Kidney capillary endothelial cell (primary cell): Measurements from ENCODE around the gene MYO3B.

ENCODE experiments used
- DNase-seq: peaks from one replicate; pipeline ENCODE4 v3.0.0-alpha.2; 2018; ENCODE audit warnings: low spot score

Gene MYO3B

DNA sequence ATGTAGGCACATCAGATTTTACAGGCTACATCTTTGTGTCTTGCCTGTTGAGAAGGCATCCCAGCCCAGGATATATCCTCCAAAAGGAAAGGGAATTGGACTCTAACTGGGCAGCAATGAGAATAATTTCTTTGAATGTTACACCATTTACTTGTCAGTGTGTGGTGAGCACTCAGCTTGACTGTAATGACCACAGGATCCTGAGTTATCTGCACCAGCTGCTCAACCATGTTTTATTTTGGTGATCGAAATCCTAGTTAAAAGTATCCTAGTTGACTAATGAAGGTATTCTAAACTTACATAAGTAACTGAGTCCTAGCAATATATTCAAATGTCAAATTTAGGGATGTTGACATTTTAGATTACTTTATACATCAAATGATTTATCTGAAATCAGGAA is 123.0 kb downstream of the MYO3B start:
- DNase-seq: no peak

DNA sequence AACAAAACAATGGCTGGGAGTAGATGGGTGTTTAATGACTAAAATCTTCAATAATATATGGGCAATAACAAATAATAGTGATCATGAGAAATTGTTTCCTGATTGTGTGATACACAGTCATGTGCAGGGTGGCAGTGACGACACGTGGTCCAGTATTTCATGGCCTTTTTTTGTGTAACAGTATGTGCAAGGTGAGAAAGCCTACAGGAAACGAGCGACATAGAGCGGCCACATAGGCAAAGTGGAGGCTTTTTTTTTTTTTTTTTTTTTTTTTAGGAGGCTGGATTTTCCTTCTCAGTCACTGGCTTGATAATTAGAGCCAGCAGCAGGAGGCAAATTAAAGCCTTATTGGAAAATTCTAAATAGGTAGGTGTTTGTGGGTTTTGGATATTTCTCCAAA is 123.7 kb downstream of the MYO3B start:
- DNase-seq: no peak

DNA sequence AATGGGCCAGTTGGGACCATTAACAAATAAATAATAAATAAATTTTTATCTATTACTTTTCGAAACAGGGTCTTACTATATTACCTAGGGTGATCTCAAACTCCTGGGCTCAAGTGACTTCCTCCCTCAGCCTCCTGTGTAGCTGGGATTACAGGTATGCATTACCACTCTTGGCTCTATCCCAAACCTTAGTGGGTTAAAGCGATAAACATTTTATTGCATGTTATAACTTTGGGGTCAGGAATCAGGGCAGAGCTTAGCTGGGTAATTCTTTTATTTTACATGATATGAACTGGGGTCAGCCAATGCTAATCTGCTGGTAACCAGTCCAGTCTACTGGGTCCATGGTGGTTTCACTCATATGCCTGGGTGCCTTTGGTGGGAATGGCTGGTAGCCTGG is 127.8 kb downstream of the MYO3B start:
- DNase-seq: no peak

DNA sequence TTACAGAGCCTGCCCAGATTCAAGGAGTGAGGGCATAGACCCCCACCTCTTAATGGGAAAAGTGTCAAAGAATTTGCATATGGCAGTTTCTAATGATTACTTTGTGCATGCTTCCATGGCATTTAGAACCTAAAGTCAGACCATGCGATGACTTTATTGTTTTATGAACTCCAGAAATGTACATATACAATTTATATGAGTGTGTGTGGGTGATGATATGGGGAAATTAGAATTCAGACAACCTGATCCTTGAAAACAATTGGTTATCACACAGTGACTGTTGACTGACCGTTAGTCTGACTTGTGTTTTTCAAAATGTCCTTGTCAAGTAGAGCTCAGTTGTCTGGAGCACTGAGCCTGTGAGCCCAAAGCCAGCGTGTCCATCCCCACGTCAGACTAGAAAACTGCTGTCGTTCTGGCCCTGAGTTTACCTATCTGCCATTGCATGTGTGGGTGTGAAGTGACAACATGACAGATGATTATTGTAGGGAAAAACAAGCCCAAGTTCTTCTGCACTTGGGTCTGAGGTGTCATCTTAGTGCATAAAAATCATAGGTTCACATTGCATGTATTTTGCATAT is 128.4 kb downstream of the MYO3B start:
- no peak for DNase-seq

DNA sequence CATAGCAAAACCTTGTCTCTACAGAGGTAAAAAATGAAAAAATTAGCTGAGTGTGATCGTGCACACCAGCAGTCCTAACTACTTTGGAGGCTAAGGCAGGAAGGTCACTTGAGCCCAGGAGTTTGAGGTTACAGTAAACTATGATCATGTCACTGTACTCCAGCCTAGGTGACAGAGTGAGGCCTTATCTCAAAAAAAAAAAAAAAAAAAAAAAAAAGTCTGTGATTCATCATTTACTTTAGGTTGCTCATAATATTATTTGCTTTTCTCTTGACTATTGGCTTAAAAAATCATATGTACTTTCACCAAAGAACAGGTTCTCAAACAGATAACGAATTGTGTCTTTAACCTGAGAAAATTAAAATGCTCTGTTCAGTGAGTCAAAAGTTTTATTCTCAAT is 129.1 kb downstream of the MYO3B start:
- DNase-seq: no peak

DNA sequence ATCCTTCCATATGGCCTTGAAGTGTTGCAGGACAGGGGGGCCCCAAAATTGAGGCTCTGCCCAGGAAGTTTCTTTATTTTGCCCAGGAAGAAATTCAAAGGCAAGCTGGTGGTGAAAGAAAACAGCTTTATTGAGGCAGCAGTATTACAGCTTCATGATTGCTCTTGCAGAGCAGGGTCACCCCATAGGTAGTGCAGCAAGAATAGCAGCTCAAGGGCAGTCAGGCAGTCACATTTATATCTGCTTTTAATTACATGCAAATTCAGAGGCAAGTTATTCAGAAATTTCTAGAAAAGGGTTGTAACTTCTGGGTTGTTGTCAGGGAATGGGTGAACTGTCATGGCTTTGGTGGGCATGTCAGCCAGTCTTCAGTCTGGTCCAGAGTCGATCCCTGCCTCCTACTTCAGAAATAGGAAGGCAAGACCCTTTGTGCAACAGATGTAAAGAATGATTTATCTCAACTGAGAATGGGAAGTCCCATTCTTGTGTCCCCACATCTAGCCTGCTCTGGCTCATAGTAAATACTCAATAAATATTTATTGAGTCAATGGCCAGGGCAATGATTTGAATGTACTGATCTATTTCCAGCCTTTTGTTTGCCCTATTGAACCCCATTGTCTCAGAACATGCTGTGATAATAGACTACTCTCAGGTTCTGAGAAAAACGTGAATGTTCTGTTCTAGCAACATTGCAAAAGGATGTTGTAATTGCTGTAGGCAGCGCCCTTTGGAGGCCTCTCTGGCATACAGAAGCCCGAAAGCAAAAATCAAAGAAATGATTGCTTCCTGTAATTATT is 129.8 kb downstream of the MYO3B start:
- DNase-seq: no peak

DNA sequence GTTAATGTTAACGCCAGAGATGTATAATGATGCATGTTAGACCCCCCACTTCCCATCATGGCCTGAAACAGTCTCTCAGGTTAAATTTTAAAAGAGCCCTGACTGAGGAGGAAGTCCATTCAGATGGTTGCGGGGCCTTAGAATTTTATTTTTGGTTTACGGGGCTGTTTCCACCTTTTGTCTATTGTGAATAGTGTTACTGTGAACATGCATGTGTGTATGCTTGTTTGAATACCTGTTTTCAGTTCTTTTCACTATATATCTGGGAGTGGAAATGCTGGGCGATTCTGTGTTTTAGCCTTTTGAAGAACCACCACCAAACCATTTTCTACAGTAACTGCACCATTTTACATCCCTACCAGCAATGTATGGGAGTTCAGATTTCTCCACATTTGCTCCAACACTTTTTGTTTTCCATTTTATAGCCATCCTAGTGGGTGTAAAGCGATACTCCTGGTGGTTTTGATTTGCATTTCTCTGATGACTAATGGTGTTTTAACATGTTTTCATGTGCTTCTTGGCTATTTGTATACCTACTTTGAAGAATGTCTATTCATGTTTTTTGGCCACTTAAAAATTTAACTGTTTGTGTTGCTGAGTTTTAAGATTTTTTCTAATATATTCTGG is 133.0 kb downstream of the MYO3B start:
- no peak for DNase-seq

DNA sequence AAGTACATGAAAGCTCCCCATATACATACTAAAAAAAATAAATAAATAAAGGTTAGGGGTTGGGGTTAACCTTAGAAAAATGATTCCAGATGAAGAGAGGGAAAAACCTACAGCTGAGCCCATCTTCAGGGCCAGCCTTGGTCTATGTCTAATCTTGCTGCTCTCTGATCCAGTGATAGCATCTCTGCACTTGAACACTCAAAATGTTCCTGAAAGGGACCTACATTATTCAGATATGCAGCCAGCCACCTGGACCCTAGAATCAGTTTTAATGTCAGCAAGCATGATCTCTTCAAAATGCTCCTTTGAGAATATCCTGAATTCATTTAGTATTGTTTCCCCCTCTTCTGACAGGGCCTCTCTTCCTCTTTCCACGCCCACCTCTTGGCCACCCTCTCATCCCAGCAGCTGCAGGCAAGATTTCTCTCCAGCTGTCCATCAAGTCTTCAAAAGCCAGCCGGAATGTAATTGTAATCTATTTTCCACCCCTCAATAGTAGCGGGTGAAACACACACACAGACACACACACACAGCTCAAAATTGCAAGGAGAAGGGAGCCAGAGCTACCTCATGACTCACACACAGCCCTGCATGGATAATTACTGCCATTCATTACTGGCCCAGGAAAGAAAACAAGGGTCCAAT is 135.5 kb downstream of the MYO3B start:
- no peak for DNase-seq

DNA sequence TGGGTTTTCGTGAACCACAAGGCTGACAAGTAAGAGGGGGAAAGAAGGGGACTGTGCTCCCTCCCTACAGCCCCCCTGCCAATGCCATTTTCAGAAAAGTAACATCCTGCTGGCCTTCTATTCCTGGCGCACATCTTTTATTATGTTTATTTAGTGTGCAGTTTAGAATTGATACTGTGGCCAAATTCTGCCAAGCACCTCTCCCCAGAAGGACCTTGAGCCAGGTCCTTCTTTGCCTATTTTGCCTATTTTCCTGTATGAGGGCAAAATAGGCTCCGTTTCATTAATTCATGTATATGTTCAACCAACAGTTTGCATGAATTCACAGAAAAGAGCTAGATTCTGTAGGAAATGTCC is 136.0 kb downstream of the MYO3B start:
- no peak for DNase-seq

DNA sequence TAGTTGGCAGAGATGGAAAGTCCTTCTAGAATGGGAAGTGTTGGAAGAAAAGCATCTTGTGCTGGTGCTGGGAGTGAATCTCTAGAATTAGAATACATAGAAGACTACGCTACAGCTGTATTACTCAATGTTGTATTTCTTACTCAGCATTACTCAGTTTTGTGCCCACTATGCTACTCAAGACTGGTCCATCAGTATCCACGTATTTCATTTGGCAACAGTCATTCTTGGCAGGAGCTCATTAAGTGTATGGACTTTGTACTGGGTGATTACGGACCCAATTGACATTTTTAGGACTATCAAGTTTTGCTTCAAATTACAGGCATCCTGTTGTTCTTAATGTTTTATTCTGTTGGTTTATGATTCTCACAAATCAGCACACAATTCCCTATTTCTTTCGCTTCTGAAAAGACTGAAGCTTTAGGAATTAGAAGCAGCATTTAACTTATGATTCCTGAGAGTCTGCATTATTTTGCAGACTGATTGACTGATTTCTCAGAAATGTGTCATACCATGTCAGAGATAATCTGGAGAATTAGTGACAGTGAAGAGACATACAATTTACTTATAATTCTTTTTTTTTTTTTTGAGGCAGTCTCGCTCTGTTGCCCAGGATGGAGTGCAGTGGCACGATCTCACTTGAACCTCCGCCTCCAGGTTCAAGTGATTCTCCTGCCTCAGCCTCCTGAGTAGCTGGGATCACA is 136.9 kb downstream of the MYO3B start:
- DNase-seq: no peak

DNA sequence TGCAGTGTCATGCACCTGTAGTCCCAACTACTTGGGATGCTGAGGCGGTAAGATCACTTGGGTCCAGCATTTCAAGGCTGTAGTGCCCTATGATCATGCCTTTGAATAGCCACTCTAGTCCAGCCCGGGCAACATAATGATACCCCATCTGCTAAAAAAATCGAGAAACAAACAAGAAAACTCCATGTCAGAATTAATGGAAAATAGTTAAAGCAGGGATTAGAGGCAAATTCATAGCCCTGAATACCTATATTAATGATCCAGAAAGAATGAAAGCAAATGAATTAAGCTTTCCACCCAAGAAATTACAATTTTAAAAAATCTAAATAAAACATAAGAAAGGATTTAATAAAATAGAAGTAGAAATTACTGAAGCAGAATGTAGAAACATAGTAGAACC is 143.0 kb downstream of the MYO3B start:
- no peak for DNase-seq

DNA sequence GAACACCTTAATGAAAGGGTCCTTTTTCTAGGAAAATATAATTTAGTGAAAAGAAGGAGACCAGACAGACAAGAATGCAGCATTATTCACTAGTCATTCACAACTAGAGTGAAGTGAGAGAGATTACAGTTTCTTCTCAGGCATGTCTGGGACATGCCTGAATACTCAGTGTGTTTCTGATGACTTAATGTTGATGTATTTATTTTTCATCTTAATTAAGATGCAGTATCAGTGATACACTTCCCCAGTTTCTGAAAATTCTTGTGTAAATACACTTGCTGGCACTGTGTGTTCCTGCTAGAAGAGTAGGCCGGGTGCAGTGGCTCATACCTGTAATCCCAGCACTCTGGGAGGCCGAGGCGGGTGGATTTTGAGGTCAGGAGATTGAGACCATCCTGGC is 143.6 kb downstream of the MYO3B start:
- DNase-seq: no peak

DNA sequence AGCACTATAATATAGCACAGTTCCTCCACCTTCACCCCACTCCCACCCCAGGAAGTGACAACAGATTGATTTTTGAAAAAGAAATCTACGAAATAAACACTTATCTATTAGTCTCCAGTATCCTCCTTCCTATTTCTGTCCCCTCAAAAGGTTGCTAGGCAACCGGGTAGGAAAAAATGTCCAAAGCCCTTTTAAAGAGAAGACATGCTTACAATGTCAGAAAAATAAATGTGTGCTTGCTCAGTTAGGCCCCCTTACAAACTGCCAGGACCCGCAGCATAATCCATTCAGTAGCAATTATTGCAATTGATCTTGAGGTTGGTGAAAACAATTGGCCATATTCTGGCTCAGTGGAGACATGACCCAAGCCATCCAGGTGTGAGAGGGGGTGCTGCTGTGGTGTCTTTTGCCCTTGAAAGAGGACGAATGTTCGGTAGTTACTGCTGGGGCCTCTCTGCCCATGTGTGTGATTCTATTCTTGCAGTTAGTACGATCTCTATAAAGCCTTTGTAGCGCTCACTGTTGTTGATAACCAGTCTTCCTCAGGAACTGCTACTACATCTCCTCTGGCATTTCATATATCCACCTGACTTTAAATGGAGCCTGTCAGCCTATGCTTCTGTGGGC is 144.3 kb downstream of the MYO3B start:
- DNase-seq: no peak

DNA sequence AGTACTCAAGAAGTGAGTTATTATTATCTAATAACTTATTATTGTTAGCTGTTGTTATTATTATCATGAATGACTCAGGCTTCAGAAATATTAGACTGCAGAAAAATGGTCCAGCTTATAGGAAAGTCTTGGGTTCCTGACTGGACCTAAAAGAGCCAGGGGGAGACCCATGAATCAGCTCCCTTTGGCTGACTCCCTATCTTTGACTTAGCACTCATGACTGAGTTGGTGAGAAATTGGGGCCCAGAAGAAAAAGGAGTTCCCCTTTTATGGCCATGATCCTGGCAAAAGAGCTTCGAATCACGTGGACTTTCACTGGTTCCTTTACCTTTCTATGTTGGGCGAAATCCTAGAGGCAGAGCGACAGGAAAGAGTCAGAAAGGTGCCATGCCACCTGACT is 145.8 kb downstream of the MYO3B start:
- DNase-seq: no peak

DNA sequence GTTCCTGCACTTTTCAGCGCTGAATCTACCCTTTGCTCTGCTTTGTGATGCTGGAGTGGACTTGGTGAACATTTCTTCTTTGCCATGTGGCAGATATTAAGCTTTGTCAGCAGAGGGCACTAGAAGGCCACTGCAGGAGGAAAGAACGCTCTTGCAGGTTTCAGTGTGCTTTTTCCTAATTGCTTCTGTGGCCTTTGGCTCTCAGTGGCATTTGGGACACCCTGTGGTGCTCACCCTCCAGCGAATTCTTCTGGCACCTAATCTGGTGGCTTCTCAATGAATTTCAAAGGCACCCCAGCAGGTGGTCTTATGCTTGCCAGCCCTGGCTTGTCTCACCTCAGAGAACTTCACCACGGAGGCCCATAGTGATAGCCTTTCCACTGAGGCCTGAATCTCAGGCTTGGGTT is 146.7 kb downstream of the MYO3B start:
- DNase-seq: peak; percentile 36

DNA sequence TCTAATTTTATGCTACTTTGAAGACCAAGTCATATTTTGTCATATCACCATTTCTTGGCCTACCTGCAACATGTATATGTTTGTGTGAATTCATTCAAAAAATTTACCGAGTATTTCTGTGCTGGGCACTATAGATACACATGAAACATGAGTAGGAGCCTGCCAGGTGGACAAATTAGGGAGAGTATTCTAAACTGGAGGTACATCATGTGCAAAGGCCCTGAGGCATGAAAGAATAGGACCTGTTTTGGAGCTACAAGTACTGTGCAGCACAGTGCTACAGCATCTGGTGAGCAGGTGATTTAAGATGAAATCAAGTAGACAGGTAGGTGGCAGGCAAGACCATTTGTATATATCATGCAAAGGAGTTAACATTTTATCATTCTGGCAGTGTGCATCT is 152.9 kb downstream of the MYO3B start:
- DNase-seq: no peak

DNA sequence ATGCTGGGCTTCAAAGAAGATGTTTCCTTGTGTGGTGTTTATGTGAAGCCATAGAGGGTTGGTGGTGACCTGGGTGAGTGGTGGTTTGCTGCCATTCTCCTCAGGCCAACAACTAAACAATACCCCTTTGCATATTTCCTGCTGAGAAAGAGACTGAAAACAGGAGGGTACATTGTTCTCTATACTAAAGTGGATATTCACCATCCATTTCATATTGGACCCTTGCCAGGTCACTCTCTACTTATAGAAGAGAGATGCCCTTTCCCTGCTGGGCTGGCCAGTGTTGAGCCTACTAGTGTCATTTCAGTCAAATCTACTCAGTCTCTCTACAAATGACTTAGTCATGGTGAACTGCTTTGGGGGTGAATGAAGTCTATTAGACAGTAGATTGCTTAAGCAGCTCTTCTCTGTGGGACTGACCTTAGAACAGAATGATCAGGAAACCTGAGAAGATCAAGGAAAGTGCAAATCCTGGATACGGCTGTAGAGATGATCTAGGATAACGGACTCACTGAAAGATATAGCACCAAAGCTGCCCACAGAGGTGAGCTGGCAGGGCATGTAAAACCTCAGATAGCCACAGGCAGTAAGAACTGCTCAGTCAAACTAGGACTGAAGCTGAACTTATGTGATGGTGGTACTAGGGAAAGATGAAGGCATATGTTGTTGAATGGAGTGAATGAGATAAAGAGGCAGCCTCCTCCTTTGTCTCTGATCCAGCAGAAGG is 154.9 kb downstream of the MYO3B start:
- DNase-seq: no peak

DNA sequence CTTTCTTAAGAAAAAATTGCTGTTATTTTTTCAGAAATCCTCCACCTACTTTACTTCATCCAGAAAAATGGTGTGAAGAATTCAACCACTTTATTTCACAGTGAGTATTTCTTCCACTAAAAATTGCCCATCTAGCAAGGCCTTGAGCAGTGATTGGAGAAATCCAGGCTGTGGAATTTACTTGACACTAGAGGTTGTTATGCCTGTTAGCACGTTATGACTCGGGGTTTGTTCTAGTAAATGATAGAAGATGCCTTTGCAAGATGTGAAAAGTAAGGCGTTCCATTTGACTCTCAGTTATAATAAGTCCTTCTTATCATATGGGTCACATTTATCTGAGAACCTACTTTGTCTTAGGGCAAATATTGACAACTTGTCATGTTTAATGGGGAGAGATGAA is 157.4 kb downstream of the MYO3B start:
- no peak for DNase-seq

DNA sequence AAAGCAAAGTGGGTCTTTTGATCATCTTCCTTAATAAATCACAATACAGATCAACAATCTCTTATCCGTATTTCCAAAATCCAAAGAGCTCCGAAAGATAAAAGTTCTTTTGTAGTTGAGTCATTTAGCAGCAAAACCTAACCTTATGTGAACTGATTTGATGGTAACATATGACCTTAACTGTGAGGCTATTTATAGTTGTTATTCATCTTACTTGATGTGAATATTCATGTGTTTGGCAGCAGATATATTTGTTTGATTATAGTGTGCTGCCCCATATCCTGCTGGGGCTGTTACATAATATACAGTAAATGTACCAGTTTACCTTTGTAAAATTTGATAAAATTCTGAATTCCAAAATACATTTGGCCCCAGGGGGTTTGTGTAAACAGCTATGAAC is 158.5 kb downstream of the MYO3B start:
- no peak for DNase-seq

DNA sequence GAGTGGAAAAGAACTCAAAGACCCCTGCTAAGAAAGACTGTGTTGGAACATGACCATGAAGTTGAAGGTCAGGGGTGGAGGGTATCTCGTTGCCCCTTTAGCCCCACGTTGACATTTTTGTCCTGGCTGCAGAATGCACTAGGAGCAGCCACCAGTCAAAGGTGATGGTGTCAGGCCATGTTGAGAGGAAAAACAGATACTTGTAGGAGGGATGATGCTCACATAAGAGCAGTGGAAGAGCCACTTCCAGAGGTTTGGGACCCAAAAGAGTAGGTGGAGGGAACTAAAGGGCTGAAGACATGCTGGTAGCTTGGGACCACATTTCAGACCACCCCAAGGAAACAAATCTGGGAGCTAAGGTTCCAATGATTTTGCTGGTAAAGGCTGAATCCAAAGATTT is 159.0 kb downstream of the MYO3B start:
- DNase-seq: no peak

DNA sequence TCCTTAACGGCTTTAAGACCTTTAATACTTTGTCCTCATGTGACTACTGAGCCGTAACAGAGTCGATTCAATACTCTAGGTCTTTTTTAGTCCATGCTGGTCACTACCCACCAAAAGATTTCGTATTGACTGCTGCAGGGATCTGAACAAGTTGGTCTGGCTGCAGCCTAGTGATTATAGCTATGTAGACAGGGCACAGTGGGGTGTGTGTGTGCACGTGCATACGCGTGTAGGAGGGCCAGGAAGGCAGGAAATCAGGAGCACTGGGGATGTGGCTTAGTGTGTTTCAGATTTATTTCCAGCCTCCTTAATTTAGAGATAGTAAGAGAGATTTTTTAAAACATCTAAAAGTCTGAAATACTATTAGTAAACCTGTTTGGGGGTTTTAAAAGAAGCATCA is 161.4 kb downstream of the MYO3B start:
- no peak for DNase-seq
